ENCODE measurements around the gene TNS1. TPM values are rescaled to one million over a fixed set of nuclear protein-coding genes. Genes with fewer than 3 reads are reported as not detected.

TNS1 gene
- total RNA-seq, 1 experiment from 2014 or later, result 3.4 TPM

DNA sequence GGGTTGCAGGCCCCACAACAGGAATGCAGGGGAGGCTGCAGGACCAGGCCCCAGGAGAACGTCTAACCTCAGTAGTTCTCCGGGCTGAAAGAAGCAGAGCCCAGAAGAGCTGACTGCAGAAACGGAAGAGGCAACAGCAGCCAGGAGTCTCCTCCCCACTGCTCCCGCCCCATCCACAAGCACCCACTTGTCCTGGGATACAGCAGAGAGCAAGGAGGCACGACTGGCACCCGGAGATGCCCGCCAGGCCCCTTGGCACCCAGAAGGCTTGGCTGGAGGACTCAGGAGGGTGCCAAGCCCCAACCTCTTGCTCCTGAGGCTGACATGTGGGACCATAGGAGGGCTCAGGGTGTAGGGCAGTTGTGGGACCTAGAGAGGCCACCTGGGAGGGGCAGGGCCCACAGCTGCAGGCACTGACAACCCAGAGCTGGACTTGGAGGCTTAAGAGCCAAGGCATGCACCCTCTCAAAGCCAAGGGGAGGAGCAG is 29.0 kb upstream of the TNS1 start:
- no peak overlapping the region for H3K27ac Mint-ChIP-seq
- Histone ChIP-seq H2BK120ac (ENCODE audit: low read depth, low read length, poor library complexity, severe bottlenecking) (no peak overlapping the region), H3K18ac (ENCODE audit: insufficient read length, low read depth, low read length) (no peak overlapping the region), H3K79me1 (ENCODE audit: insufficient read depth, low read depth, low read length, poor library complexity, severe bottlenecking) (no peaks in the 10 kb centered on the region), H2BK5ac (ENCODE audit: insufficient read length, low read length) (no peak overlapping the region), H2BK15ac (ENCODE audit: low read depth, low read length) (no peak overlapping the region), H2BK20ac (ENCODE audit: low read depth, low read length, poor library complexity, severe bottlenecking) (no peak overlapping the region), H2AK5ac (ENCODE audit: insufficient read length, low read length) (no peak overlapping the region), H3K27ac (ENCODE audit: insufficient read length, low read depth, low read length) (no peak overlapping the region), H4K20me1 (ENCODE audit: control insufficient read depth, insufficient read depth, insufficient read length) (no peaks in the 10 kb centered on the region), H3K4me2 (ENCODE audit: insufficient read depth, insufficient read length, low read length) (no peak overlapping the region), H3K56ac (ENCODE audit: insufficient read length, low read depth, low read length) (no peak overlapping the region), H3K27me3 (ENCODE audit: insufficient read depth, low read length) (peaks cover 6% of the 10 kb centered on the region; the same call in 1 of the 2 replicates), H3K23ac (ENCODE audit: insufficient read length, low read depth, low read length) (no peak overlapping the region), H3K9ac (ENCODE audit: extremely low read depth, insufficient read length, low read length) (no peak overlapping the region), H3T11ph (ENCODE audit: low read length) (no peak overlapping the region), H4K91ac (ENCODE audit: insufficient read length, low read depth, low read length) (no peak overlapping the region), H3K23me2 (ENCODE audit: insufficient read length, low read depth, low read length, poor library complexity, severe bottlenecking) (peaks cover 8% of the 10 kb centered on the region), H3K9me3 (ENCODE audit: control insufficient read depth, low read depth, low read length) (no peaks in the 10 kb centered on the region), H3K4ac (ENCODE audit: low read depth, low read length) (no peak overlapping the region), H3K79me2 (ENCODE audit: insufficient read depth, low read length) (no peaks in the 10 kb centered on the region), H2BK12ac (ENCODE audit: insufficient read length, low read depth, low read length) (no peak overlapping the region), H2AFZ (ENCODE audit: low read length) (no peak overlapping the region), H4K5ac (ENCODE audit: insufficient read length, low read depth, low read length) (no peak overlapping the region), H4K8ac (replicated peaks; ENCODE audit: insufficient read length, low read depth, low read length) (no peak overlapping the region), H3K4me1 (ENCODE audit: insufficient read depth, low read length) (no peaks in the 10 kb centered on the region; the same call in 1 of the 2 replicates), H3K14ac (ENCODE audit: insufficient read depth, low read length) (no peak overlapping the region; the same call in 1 of the 2 replicates)
- TF ChIP-seq, protein P1, sequence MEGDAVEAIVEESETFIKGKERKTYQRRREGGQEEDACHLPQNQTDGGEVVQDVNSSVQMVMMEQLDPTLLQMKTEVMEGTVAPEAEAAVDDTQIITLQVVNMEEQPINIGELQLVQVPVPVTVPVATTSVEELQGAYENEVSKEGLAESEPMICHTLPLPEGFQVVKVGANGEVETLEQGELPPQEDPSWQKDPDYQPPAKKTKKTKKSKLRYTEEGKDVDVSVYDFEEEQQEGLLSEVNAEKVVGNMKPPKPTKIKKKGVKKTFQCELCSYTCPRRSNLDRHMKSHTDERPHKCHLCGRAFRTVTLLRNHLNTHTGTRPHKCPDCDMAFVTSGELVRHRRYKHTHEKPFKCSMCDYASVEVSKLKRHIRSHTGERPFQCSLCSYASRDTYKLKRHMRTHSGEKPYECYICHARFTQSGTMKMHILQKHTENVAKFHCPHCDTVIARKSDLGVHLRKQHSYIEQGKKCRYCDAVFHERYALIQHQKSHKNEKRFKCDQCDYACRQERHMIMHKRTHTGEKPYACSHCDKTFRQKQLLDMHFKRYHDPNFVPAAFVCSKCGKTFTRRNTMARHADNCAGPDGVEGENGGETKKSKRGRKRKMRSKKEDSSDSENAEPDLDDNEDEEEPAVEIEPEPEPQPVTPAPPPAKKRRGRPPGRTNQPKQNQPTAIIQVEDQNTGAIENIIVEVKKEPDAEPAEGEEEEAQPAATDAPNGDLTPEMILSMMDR (conservative IDR thresholded peaks at IDR 0.05), result no peak
- H3K4me1 Mint-ChIP-seq, result peaks cover 8 to 12% of the 10 kb centered on the region in 2 experiments
- no CpG with 5 or more reads among the region's 7 CpGs for WGBS (ENCODE audit: extremely low coverage, insufficient read length, low lambda C conversion rate)
- peaks cover 20% of the 10 kb centered on the region for H3K27me3 Mint-ChIP-seq (ENCODE audit: low read depth)
- no peak for DNase-seq
- no peaks in the 10 kb centered on the region for H3K9me3 Mint-ChIP-seq
- no peaks in the 10 kb centered on the region for H3K36me3 Mint-ChIP-seq (ENCODE audit: insufficient read depth in 1 of 3, low read depth in 3 of 3)
- H3K4me3 Mint-ChIP-seq, result no peak overlapping the region
